Measurements from ENCODE around the gene KRT86.

GRCh38 chr12:52336641-52337040 is 62.2 kb downstream of the KRT86 start:
- TF ChIP-seq CTCF (conservative IDR thresholded peaks at IDR 0.05; ENCODE audit: low read depth in 2 of 2) (no peak), ETS1 (IDR thresholded peaks at IDR 0.05) (no peak), POLR2AphosphoS5 (IDR thresholded peaks at IDR 0.05; ENCODE audit: low read depth) (no peak), ZNF331 (CRISPR knock-in tag; IDR thresholded peaks at IDR 0.05; ENCODE audit: low read depth) (no peak), EZH2phosphoT487 (IDR thresholded peaks at IDR 0.05; ENCODE audit: unreplicated experiment) (no peak), EZH2 (IDR thresholded peaks at IDR 0.05; ENCODE audit: low read depth, unreplicated experiment) (no peak)
